HG02981 (cell line): ENCODE data around the gene RUBCNL.
A peak's percentile ranks its signal among the peaks of the same experiment; 100 is the strongest.
"Not testable (repeated sequence)": the region's sequence is repeated elsewhere in the genome, so short reads cannot be mapped to it uniquely, and the experiment has no call there.

ENCODE experiments used
- ATAC-seq: cut with Tn5 transposase; IDR thresholded peaks from one replicate; pipeline ENCODE4 v1.9.1; 2021; ENCODE audit warnings: mild to moderate bottlenecking, moderate library complexity; ENCODE audit not compliant: unreplicated experiment

The RUBCNL gene

DNA sequence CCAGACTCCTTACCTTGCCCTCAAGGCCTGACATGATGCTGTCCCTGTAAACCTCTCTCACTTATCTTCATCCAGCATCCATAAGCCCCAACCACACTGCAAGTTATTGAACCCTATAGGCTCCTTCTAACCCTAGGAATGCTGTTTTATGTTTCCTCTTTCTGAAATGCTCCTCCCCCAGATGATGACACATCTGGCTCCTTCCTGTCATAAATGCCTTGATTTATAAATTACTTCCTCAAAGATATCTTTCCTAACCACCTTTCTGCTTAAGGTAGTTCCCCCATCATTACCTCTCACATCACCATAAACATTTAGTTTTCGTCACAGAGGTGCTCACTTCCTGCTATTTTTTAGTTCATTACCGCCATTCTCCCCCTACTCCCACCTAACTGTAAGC is 12.3 kb downstream of the RUBCNL start:
- ATAC-seq = no peak

DNA sequence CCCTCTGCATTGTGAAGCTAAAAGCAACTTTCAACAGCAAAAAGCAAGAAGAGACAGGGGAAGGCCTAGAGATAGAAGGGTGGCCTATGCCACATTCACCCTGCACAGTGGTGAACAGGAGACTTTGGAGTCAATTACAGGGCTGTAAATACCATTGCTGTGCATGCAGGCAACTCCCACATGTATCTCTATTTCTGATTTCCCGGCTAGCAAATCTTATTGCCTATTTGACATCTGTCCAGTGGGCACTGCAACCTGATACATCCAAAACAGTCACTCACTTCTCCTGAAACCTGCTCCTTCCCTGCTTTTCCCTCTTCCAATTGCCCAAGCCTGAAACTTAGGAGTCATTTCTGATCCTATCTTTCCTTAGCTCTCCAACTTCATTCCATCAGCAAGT is 13.4 kb downstream of the RUBCNL start:
- no peak for ATAC-seq

DNA sequence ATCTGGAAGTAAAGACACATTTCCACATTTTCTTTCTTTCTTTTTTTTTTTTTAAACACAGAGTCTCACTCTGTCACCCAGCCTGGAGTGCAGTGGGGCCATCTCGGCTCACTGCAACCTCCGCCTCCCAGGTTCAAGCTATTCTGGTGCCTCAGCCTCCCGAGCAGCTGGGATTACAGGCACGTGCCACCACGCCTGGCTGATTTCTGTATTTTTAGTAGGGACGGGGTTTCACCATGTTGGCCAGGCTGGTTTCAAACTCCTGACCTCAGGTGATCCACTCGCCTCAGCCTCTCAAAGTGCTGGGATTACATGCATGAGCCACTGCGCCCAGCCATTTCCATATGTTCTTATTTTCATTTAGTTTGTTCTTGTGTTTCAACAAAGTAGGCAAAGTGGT is 14.1 kb downstream of the RUBCNL start:
- not testable (repeated sequence) for ATAC-seq

- ATAC-seq = no peak
Observed at GRCh38 chr13:46372071-46372470, 15.0 kb downstream of the RUBCNL start.

GRCh38 chr13:46369506-46370277 is 17.4 kb downstream of the RUBCNL start:
- ATAC-seq = peak; percentile 63

DNA sequence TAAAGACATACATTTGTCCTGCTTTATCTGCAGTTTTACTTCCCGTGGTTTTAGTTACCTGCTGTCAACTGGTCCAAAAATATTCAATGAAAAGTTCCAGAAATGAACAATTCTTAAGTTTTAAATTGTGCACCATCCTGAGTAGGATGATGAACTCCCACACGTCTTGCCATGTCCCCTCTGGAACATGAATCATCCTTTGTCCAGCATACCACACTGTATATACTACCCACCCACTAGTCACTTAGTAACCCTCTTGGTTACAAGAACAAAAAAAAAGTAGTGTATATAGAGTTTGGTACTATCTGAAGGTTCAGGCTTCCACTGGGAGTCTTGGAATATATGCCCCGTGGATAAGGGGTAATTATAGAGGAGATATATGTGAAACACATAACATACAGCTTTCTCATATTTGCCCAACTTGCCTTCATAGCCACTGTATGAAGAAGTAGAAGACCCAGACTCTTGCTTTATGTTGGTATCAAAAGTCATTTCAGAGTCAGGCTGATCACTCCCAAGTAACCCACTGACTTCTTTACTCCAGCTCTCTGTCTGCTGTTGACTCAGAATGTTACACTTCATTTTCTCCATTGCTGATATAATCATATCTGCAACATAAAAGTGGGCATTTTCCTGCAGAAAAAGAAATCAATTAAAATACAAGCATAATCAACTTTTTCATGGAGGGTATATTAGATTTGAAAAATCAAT is 19.3 kb downstream of the RUBCNL start:
- no peak for ATAC-seq

- ATAC-seq = no peak
Observed at GRCh38 chr13:46361276-46361934, 25.6 kb downstream of the RUBCNL start.

DNA sequence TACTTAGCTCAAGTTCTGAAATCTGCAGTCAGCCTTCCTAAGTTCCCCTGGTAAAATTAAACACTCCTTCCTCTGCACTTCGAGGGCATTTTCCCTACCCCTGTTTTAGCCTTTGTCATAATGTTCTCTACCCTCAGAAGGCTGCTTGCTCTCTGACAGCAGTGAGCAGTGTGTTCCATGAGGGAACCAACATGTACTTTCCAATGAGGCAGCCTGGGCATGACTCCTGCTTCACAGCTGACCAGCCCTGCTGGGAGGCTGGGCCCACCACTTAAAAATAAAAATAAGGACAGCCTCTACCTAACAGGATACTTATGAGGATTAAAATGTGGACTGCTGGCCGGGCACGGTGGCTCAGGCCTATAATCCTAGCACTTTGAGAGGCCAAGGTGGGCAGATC is 26.4 kb downstream of the RUBCNL start:
- ATAC-seq = no peak

DNA sequence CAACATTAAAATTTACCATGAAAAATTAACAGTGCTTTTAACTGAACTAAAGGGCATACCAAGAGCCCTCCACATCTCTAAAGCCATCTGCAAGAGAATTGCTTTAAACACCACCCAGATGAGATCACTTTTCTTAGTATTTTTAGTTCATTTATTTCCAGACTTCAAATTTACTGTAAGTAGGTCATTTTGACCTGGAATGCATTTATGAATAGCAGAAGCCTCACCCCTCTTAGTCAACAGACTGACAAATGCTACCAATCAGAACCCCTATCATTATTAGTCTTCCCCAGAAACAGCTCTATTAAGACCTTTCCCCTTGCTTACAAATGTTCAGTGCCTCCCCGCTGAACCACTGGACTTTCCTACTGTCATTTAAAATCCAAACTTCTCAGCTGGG is 27.3 kb downstream of the RUBCNL start:
- ATAC-seq = no peak

GRCh38 chr13:46355901-46356590 is 31.0 kb downstream of the RUBCNL start:
- no peak for ATAC-seq

- no peak for ATAC-seq
Observed at GRCh38 chr13:46355088-46355468, 32.0 kb downstream of the RUBCNL start.

GRCh38 chr13:46354156-46355087 is 32.6 kb downstream of the RUBCNL start:
- ATAC-seq = peak; percentile 74

DNA sequence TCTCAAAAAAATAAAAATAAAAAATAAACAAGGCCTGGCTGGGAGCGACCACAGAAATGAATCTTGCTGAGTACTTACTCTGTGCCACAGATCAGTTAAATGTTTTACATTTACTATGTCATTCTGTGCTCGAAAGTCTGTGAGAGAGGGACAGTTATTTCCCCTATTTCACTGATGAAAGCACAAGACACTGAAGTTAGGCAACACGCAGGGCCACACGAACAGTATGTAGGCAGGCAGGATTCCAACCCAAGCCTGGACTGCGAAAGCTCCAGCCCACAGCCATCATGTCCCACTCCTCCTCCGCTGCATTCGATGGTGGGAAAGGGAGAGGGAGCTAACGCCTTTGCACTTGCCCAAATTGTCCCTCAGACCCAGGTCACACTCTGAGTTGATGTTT is 34.2 kb downstream of the RUBCNL start:
- ATAC-seq = no peak

- ATAC-seq = no peak
Observed at GRCh38 chr13:46350003-46350402, 37.0 kb downstream of the RUBCNL start.

DNA sequence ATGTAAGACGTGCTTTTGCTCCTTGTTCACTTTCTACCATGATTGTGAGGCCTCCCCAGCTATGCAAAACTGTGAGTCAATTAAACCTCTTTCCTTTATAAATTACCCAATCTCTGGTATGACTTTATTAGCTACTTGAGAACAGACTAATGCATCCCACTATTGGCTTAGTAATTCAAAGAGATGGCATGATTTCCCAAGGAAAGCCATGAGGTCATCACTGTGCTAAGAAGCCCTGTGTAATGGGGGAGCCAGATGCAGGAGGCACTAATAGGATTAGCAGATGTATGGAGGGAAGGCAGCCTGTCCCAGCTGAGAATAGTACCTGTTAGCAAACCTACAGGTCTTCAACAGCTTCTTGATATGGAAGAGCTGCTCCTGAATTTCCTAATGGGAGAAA is 38.1 kb downstream of the RUBCNL start:
- no peak for ATAC-seq

GRCh38 chr13:46347277-46347676 is 39.8 kb downstream of the RUBCNL start:
- no peak for ATAC-seq

- ATAC-seq = no peak
Observed at GRCh38 chr13:46345866-46346265, 41.2 kb downstream of the RUBCNL start.

- no peak for ATAC-seq
Observed at GRCh38 chr13:46345398-46345797, 41.7 kb downstream of the RUBCNL start.

- ATAC-seq = no peak
Observed at GRCh38 chr13:46343279-46343994, 43.6 kb downstream of the RUBCNL start.

- ATAC-seq = no peak
Observed at GRCh38 chr13:46342538-46342937, 44.5 kb downstream of the RUBCNL start.
